Uterus (tissue), 4 donors: ENCODE data around the gene SLC25A15. TPM values are rescaled to one million over a fixed set of nuclear protein-coding genes. Genes with fewer than 3 reads are reported as not detected.

Experiments
- DNase-seq, 2 donors: peaks; one replicate each; pipeline ENCODE4 v3.0.0-alpha.2; 2019 to 2020
- H3K27ac ChIP-seq, 2 donors: fragments of 200-600 bp; sonication (generic); 1 replicate in 1 of 2; 2 replicates in 1 of 2; pipeline ENCODE4 v1.5.1; 2016 to 2018
- H3K27me3 ChIP-seq, 2 donors: fragments of 200-600 bp; sonication (generic); one replicate each; pipeline ENCODE4 v1.5.1; 2018 to 2019; ENCODE audit warnings: control low read depth in 1 of 2
- H3K36me3 ChIP-seq, 2 donors: fragments of 200-600 bp; sonication (generic); one replicate each; pipeline ENCODE4 v1.5.1; 2019; ENCODE audit warnings: control low read depth in 1 of 2
- H3K4me1 ChIP-seq, 2 donors: fragments of 200-600 bp; sonication (generic); one replicate each; pipeline ENCODE4 v1.5.1; 2018 to 2019; ENCODE audit warnings: control low read depth in 1 of 2
- H3K4me3 ChIP-seq, 2 donors: fragments of 200-600 bp; sonication (generic); 1 replicate in 1 of 2; 2 replicates in 1 of 2; pipeline ENCODE4 v1.5.1; 2018 to 2019; ENCODE audit warnings: mild to moderate bottlenecking in 1 of 2
- H3K9me3 ChIP-seq, 2 donors: fragments of 200-600 bp; sonication (generic); one replicate each; pipeline ENCODE4 v1.5.1; 2019; ENCODE audit warnings: control low read depth in 1 of 2
- POLR2A ChIP-seq, 2 donors: fragments of 450-650 bp; IDR thresholded peaks; one replicate each; pipeline ENCODE4 v1.6.1; 2016; ENCODE audit warnings: antibody characterized with exemption in 2 of 2, mild to moderate bottlenecking in 1 of 2, moderate library complexity in 1 of 2
- intact Hi-C: fragments of 100-400 bp; cut with DNase I; formaldehyde crosslinking; loops from one replicate; pipeline ENCODE4 v1.15.1; 2023; ENCODE audit warnings: low total_unique reads
- total RNA-seq, 4 donors: library from RNA; depleted of rRNA in 3 of 4; stranded (reverse); fragments of >200 nt in 3 of 4; gene quantifications; one replicate each; pipeline versions ENCODE4 v1.1.0 to v1.2.4, GENCODE V29; 2014 to 2023
- TF ChIP-seq, protein P1 (sequence below), 4 experiments: fragments of 200-600 bp in 2 of 4; fragments of 450-650 bp in 2 of 4; sonication (generic) in 2 of 4; IDR thresholded peaks; one replicate each; pipeline ENCODE4 v1.5.1; 2016 to 2019; ENCODE audit warnings: antibody characterized with exemption in 4 of 4, mild to moderate bottlenecking in 2 of 4, moderate library complexity in 1 of 4
- donor health status: DM: yes; HTN: yes; CAD: no.

Gene SLC25A15
- total RNA-seq, 4 donors from 2014 or later, result 1.5 to 25.4 (median 5.0) TPM; not detected in 1

DNA sequence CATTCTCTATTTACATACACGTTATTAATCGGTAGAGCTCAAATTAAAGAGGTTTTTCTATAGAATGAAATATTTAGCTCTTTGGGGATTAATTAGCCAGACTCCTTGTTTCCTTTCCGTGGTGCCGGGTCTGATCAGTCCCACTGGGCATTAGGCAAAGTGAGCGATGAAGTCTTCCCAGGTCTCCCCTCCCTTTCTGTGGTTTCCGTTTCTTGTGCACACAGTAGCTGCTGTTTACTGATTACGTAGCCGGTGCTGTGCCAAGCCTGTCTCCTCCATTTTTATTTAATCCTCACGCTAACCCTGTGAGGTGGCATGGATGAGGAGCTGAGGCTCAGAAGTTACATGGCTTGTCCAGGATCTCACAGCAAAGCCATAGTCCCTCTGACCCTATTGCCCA lies 9.0 kb downstream of the SLC25A15 start:
- no peaks in the 10 kb centered on the region for H3K4me1 ChIP-seq
- no peak for DNase-seq
- H3K27ac ChIP-seq, result no peak overlapping the region
- intact Hi-C loops, result no loop called here
- H3K9me3 ChIP-seq, result no peaks in the 10 kb centered on the region
- no peaks in the 10 kb centered on the region for H3K36me3 ChIP-seq
- TF ChIP-seq, protein P1, sequence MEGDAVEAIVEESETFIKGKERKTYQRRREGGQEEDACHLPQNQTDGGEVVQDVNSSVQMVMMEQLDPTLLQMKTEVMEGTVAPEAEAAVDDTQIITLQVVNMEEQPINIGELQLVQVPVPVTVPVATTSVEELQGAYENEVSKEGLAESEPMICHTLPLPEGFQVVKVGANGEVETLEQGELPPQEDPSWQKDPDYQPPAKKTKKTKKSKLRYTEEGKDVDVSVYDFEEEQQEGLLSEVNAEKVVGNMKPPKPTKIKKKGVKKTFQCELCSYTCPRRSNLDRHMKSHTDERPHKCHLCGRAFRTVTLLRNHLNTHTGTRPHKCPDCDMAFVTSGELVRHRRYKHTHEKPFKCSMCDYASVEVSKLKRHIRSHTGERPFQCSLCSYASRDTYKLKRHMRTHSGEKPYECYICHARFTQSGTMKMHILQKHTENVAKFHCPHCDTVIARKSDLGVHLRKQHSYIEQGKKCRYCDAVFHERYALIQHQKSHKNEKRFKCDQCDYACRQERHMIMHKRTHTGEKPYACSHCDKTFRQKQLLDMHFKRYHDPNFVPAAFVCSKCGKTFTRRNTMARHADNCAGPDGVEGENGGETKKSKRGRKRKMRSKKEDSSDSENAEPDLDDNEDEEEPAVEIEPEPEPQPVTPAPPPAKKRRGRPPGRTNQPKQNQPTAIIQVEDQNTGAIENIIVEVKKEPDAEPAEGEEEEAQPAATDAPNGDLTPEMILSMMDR (IDR thresholded peaks at IDR 0.05), result no peak
- TF ChIP-seq POLR2A (IDR thresholded peaks at IDR 0.05), result no peak
- no peak overlapping the region for H3K4me3 ChIP-seq
- no peaks in the 10 kb centered on the region for H3K27me3 ChIP-seq

DNA sequence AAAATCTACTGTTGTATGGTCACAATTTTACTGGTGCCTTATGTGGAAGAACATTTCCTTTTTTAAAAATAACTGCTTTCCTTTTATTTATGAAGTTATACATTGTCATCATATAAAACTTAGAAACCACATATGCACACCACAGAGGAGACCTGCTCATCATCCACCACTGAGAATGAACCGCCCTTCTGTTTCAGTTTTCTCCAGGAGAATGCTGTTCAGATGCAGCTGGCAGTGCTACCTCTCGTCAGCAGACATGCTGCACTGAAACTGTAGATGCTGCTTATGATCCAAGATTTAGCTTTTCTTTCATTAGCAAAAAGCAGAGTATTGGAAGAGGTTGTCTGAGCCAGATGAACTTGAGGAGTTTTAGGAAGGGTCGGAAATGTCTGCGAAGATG lies 10.1 kb downstream of the SLC25A15 start:
- no peak overlapping the region for H3K4me3 ChIP-seq
- H3K36me3 ChIP-seq, result no peaks in the 10 kb centered on the region
- no peaks in the 10 kb centered on the region for H3K4me1 ChIP-seq
- no peak overlapping the region for H3K27ac ChIP-seq
- H3K27me3 ChIP-seq, result no peaks in the 10 kb centered on the region
- intact Hi-C loops, result no loop called here
- no peaks in the 10 kb centered on the region for H3K9me3 ChIP-seq
- no peak for TF ChIP-seq POLR2A (IDR thresholded peaks at IDR 0.05)
- TF ChIP-seq, protein P1 (IDR thresholded peaks at IDR 0.05), result no peak
- no peak for DNase-seq

DNA sequence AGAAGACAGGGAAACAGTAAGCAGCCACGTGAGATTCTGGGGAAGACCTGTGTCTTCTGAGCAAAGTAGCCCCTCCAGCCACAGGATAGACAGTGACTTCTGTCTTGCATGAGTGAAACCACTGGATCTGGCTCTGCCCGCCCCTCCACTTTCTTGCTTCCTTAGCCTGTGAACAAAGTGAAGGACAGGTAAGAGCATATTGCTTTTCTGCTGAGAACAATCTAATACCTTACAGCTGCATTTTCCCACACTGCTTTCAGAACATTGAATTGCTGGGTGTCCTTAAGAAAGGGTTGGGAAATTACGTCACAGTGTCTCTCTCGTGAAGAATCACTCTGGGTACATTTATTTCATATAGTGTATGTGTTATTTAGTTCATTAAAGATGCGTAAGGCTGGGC lies 11.1 kb downstream of the SLC25A15 start:
- H3K27me3 ChIP-seq, result no peaks in the 10 kb centered on the region
- H3K36me3 ChIP-seq, result no peaks in the 10 kb centered on the region
- no peak overlapping the region for H3K4me3 ChIP-seq
- H3K9me3 ChIP-seq, result no peaks in the 10 kb centered on the region
- no peaks in the 10 kb centered on the region for H3K4me1 ChIP-seq
- no peak overlapping the region for H3K27ac ChIP-seq
- no peak for DNase-seq
- TF ChIP-seq, protein P1 (IDR thresholded peaks at IDR 0.05), result no peak
- TF ChIP-seq POLR2A (IDR thresholded peaks at IDR 0.05), result no peak
- intact Hi-C loops, result no loop called here

DNA sequence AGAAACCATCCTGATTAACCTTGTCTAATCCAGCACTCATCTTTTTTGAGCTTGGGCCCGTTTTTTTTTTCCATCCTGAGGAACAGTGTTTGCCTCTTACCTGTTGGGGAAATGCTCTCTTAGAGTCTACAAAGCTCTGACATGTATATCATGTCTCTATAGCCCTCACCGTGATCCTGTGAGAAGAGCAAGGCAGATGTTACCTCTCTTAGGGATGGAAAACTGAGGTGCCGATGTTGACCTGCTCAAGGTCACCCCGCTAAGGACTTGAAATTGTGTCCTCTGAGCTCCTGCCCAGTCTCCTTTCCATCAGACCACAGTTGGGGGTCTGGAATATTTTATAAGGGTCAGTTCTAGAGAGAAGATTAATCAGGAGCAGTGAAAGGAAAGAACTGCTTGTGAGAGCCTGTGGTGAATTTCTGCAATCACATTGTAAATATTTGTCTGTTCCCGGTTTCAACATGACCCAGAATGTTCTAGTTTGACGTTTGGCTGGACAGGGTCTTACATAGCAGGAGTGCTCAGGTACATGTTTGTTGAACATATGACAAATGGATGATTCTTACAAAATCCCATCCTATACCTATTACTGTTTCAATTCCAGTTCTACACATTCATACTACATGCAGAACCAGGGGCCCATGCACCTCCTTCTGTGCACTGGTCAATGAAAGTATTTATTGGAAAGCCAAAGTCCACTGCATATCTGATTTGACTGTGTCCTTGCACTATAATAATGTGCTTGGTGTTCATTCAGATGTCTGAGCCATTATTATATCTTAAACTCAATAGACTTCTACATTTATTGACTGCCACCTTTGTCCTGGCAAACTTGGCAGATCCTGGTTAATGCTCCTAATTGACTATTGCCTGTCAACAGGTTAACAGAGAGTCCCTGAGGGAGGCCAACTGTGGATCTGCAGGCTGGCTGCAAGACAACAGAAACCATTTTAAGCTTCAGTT lies 12.1 kb downstream of the SLC25A15 start:
- Histone ChIP-seq H3K27me3 (no peaks in the 10 kb centered on the region), H3K27ac (no peak overlapping the region), H3K36me3 (no peaks in the 10 kb centered on the region), H3K4me1 (no peaks in the 10 kb centered on the region), H3K4me3 (no peak overlapping the region), H3K9me3 (no peaks in the 10 kb centered on the region)
- intact Hi-C loops, result no loop called here
- DNase-seq, result no peak
- TF ChIP-seq, protein P1 (IDR thresholded peaks at IDR 0.05), result no peak
- no peak for TF ChIP-seq POLR2A (IDR thresholded peaks at IDR 0.05)

DNA sequence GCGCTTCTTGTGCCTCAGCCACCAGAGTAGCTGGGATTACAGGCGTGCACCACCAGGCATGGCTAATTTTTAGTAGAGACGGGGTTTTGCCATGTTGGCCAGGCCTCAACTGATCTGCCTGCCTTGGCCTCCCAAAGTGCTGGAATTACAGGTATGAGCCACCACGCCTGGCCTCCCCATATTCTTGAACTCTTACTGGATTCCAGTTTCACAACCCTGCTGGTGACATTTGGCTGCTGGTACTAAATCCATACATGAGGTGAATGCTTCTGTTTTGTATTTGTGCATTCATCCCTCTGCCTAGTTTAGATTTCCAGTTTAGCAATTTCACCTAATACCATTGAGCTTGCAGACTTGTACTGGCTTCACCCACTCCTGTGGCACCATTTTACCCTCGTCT lies 13.9 kb downstream of the SLC25A15 start:
- no peaks in the 10 kb centered on the region for H3K9me3 ChIP-seq
- DNase-seq, result no peak
- TF ChIP-seq, protein P1 (IDR thresholded peaks at IDR 0.05), result no peak
- no peak for TF ChIP-seq POLR2A (IDR thresholded peaks at IDR 0.05)
- H3K4me3 ChIP-seq, result no peak overlapping the region
- no peaks in the 10 kb centered on the region for H3K27me3 ChIP-seq
- no peaks in the 10 kb centered on the region for H3K36me3 ChIP-seq
- no peak overlapping the region for H3K27ac ChIP-seq
- H3K4me1 ChIP-seq, result no peaks in the 10 kb centered on the region
- intact Hi-C loops, result no loop called here
